ENCODE results near the gene ZFAND3. TPM values are rescaled to one million over a fixed set of nuclear protein-coding genes. Genes with fewer than 3 reads are reported as not detected.

The ZFAND3 gene
- total and polyA plus RNA-seq, 10 of the 15 experiments (the other 5 are each of a cell fraction or from before 2014, with no cell fraction given) = 0.90 to 34.4 (median 16.3) TPM

GRCh38 chr6:38045701-38046305, 226.3 kb downstream of the ZFAND3 start:
- POLR2A ChIA-PET = interaction anchor here (0.6 kb wide), 1 partner anchor 136 kb away, joined by 4 read pairs; no protein-coding TSS in a partner anchor
- Histone ChIP-seq H3K27me3 (replicated peaks in 1 of 2; ENCODE audit: control insufficient read depth in 2 of 2, insufficient read depth in 2 of 2, low read length in 1 of 2) (no peaks in the 10 kb centered on the region), H3K4me1 (ENCODE audit: control insufficient read depth, insufficient read depth, low read length) (no peaks in the 10 kb centered on the region), H3K27ac (ENCODE audit: control insufficient read depth, insufficient read depth) (no peak overlapping the region), H3K4me2 (ENCODE audit: control insufficient read depth, insufficient read depth) (no peak overlapping the region), H4K20me1 (ENCODE audit: control insufficient read depth, insufficient read depth) (no peaks in the 10 kb centered on the region), H3K4me3 (no peak overlapping the region), H3K9ac (ENCODE audit: control insufficient read depth, insufficient read depth, low read length) (no peak overlapping the region), H3K79me2 (ENCODE audit: control insufficient read depth, insufficient read depth, low read length) (no peaks in the 10 kb centered on the region; the same call in 1 of the 2 replicates), H3K9me3 (replicated peaks; ENCODE audit: control insufficient read depth, insufficient read depth, low read length) (no peaks in the 10 kb centered on the region; the same call in 2 of the 3 replicates), H2AFZ (ENCODE audit: control insufficient read depth, low read depth, low read length) (no peak overlapping the region), H3K36me3 (ENCODE audit: control insufficient read depth in 2 of 2, insufficient read depth in 2 of 2, low read length in 1 of 2) (no peaks in the 10 kb centered on the region)
- CTCF ChIA-PET = interaction anchor here (1.2 to 6.1 kb wide), 3 partner anchors 11 to 448 kb away, joined by 3 to 32 read pairs (median 3); no protein-coding TSS in a partner anchor
- intact Hi-C loops (cut with micrococcal nuclease; ENCODE audit: unreplicated experiment) (no loop called here), in situ Hi-C loops (cut with MboI) (no loop called here)
- SMC1A ChIA-PET (ENCODE audit: uncharacterized antibody, unreplicated experiment) = interaction anchor here (0.9 kb wide), 2 partner anchors 54 to 79 kb away, joined by 3 read pairs; no protein-coding TSS in a partner anchor
- ATAC-seq = no peak
- FAIRE-seq = no peak
- RAD21 ChIA-PET (ENCODE audit: unreplicated experiment) = interaction anchor here (0.8 kb wide), 1 partner anchor 186 kb away, joined by 4 read pairs; no protein-coding TSS in a partner anchor
- WGBS (ENCODE audit: insufficient coverage, insufficient replicate concordance, low lambda C conversion rate, missing lambda C conversion rate) = 79% methylated on average over 6 of the region's 6 CpGs
- DNase-seq (ENCODE audit: low read depth, low spot score) = no peak
- no TSS peak for BruUV-seq (replicated peaks)
- TF ChIP-seq PAX8 (IDR thresholded peaks at IDR 0.05) (no peak), NR2F1 (conservative IDR thresholded peaks at IDR 0.05) (no peak), TBL1XR1 (IDR thresholded peaks at IDR 0.05; ENCODE audit: low read depth, low read length) (no peak), BCLAF1 (IDR thresholded peaks at IDR 0.05) (no peak), CEBPZ (IDR thresholded peaks at IDR 0.05; ENCODE audit: low read depth, low read length) (no peak), HDAC6 (IDR thresholded peaks at IDR 0.05; ENCODE audit: unreplicated experiment) (no peak), TCF3 (IDR thresholded peaks at IDR 0.05; ENCODE audit: borderline replicate concordance, insufficient read depth, low read depth, low read length) (no peak), CEBPB (IDR thresholded peaks at IDR 0.05; ENCODE audit: borderline replicate concordance in 1 of 2, low read depth in 2 of 2, low read length in 2 of 2) (no peak), ZNF207 (IDR thresholded peaks at IDR 0.05; ENCODE audit: borderline replicate concordance) (no peak), RBBP5 (conservative IDR thresholded peaks at IDR 0.05) (no peak), POLR2AphosphoS5 (IDR thresholded peaks at IDR 0.05; ENCODE audit: low read length) (no peak), RAD51 (IDR thresholded peaks at IDR 0.05) (no peak), NR2C1 (IDR thresholded peaks at IDR 0.05) (no peak), RELB (IDR thresholded peaks at IDR 0.05; ENCODE audit: low read depth) (no peak), ZBED1 (IDR thresholded peaks at IDR 0.05; ENCODE audit: borderline replicate concordance) (no peak)
- TF ChIP-seq, protein P1, sequence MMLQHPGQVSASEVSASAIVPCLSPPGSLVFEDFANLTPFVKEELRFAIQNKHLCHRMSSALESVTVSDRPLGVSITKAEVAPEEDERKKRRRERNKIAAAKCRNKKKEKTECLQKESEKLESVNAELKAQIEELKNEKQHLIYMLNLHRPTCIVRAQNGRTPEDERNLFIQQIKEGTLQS (IDR thresholded peaks at IDR 0.05; ENCODE audit: borderline replicate concordance, extremely low read depth, low read depth, low read length) = no peak
